PC-3 (cell line): ENCODE measurements around the gene UTS2B. TPM values are rescaled to one million over a fixed set of nuclear protein-coding genes. Genes with fewer than 3 reads are reported as not detected.

Experiments
- ATAC-seq: fragments of 200-7000 bp; cut with Tn5 transposase; 2 replicates; pipeline ENCODE4 v1.9.1; 2020; ENCODE audit warnings: mild to moderate bottlenecking, moderate library complexity
- BruUV-seq: library from RNA; stranded (reverse); fragments of 400-500 nt; replicated peaks from 2 replicates; lab custom pipeline; 2021; lab: Mats Ljungman, UMichigan
- CTCF ChIA-PET: fragments of 300-600 bp; sonication (Branson Sonifier 250); formaldehyde crosslinking; loops from one replicate; lab custom pipeline; 2022; ENCODE audit warnings: antibody characterized with exemption; lab: Charles Lee
- POLR2A ChIA-PET: fragments of 300-600 bp; sonication (Branson Sonifier 250); formaldehyde crosslinking; loops from one replicate; lab custom pipeline; 2022; ENCODE audit warnings: antibody characterized with exemption; ENCODE audit not compliant: unreplicated experiment; lab: Charles Lee
- DNase-seq: peaks from one replicate; pipeline ENCODE4 v3.0.0-alpha.2; 2015
- H2AFZ ChIP-seq: fragments of 300-600 bp; sonication (generic); 2 replicates; pipeline ENCODE4 v1.6.0; 2016; ENCODE audit warnings: antibody characterized with exemption, low read length
- H3F3A ChIP-seq: fragments of 300-600 bp; sonication (generic); one replicate; pipeline ENCODE4 v1.6.0; 2017; ENCODE audit warnings: antibody characterized with exemption, low read length, control low read depth, mild to moderate bottlenecking; ENCODE audit not compliant: unreplicated experiment
- H3K27ac ChIP-seq: fragments of 300-600 bp; sonication (generic); 2 replicates; pipeline ENCODE4 v1.5.1; 2016; ENCODE audit warnings: mild to moderate bottlenecking, low read length
- H3K27me3 ChIP-seq: fragments of 300-600 bp; sonication (generic); 2 replicates; pipeline ENCODE4 v1.6.1; 2016; ENCODE audit warnings: low read length, mixed read lengths
- H3K36me3 ChIP-seq: fragments of 300-600 bp; sonication (generic); 2 replicates; pipeline ENCODE4 v1.6.1; 2016; ENCODE audit warnings: low read depth, mixed run types, low read length, mixed read lengths
- H3K4me1 ChIP-seq: fragments of 300-600 bp; sonication (generic); 2 replicates; pipeline ENCODE4 v1.5.1; 2016; ENCODE audit warnings: low read length; ENCODE audit not compliant: insufficient read depth
- H3K4me2 ChIP-seq: fragments of 300-600 bp; sonication (generic); 2 replicates; pipeline ENCODE4 v1.6.0; 2016; ENCODE audit warnings: low read length
- H3K4me3 ChIP-seq: fragments of 300-600 bp; sonication (generic); 2 replicates; pipeline ENCODE4 v1.5.1; 2016; ENCODE audit warnings: mild to moderate bottlenecking, low read length, mixed read lengths
- H3K79me2 ChIP-seq: fragments of 300-600 bp; sonication (generic); 2 replicates; pipeline ENCODE4 v1.6.1; 2017; ENCODE audit warnings: low read length, mixed read lengths
- H3K9ac ChIP-seq: fragments of 300-600 bp; sonication (generic); 2 replicates; pipeline ENCODE4 v1.6.0; 2016; ENCODE audit warnings: mild to moderate bottlenecking, low read length
- H3K9me2 ChIP-seq: fragments of 300-600 bp; sonication (generic); replicated peaks from 2 replicates; pipeline ENCODE4 v1.6.1; 2016; ENCODE audit warnings: mixed run types, low read length, mixed read lengths
- H3K9me3 ChIP-seq: fragments of 300-600 bp; sonication (generic); 2 replicates; pipeline ENCODE4 v1.6.1; 2016; ENCODE audit warnings: low read length, mixed read lengths
- H4K20me1 ChIP-seq: fragments of 300-600 bp; sonication (generic); 2 replicates; pipeline ENCODE4 v1.6.1; 2016; ENCODE audit warnings: low read length, mixed read lengths
- EZH2 ChIP-seq: fragments of 300-600 bp; sonication (generic); IDR thresholded peaks from one replicate; pipeline ENCODE4 v1.6.1; 2017; ENCODE audit warnings: antibody characterized with exemption, mild to moderate bottlenecking, low read length; ENCODE audit not compliant: unreplicated experiment
- EZH2phosphoT487 ChIP-seq: fragments of 300-600 bp; sonication (generic); IDR thresholded peaks from 2 replicates; pipeline ENCODE4 v1.6.1; 2018; ENCODE audit warnings: mild to moderate bottlenecking, antibody characterized with exemption, low read length, borderline replicate concordance
- intact Hi-C: fragments of 100-400 bp; cut with micrococcal nuclease; formaldehyde crosslinking; loops from 2 replicates; pipeline ENCODE4 v1.9.0; 2023
- total RNA-seq: library from RNA; depleted of rRNA; stranded (reverse); fragments of >200 nt; gene quantifications from 2 replicates; pipeline ENCODE4 v1.2.3, GENCODE V29; 2014
- TF ChIP-seq, protein P1 (sequence below): fragments of 300-600 bp; sonication (generic); conservative IDR thresholded peaks from 2 replicates; pipeline ENCODE4 v1.5.1; 2017; ENCODE audit warnings: antibody characterized with exemption, low read depth, mild to moderate bottlenecking, low read length

The UTS2B gene
- total RNA-seq, 1 experiment from 2014 or later = not detected

DNA sequence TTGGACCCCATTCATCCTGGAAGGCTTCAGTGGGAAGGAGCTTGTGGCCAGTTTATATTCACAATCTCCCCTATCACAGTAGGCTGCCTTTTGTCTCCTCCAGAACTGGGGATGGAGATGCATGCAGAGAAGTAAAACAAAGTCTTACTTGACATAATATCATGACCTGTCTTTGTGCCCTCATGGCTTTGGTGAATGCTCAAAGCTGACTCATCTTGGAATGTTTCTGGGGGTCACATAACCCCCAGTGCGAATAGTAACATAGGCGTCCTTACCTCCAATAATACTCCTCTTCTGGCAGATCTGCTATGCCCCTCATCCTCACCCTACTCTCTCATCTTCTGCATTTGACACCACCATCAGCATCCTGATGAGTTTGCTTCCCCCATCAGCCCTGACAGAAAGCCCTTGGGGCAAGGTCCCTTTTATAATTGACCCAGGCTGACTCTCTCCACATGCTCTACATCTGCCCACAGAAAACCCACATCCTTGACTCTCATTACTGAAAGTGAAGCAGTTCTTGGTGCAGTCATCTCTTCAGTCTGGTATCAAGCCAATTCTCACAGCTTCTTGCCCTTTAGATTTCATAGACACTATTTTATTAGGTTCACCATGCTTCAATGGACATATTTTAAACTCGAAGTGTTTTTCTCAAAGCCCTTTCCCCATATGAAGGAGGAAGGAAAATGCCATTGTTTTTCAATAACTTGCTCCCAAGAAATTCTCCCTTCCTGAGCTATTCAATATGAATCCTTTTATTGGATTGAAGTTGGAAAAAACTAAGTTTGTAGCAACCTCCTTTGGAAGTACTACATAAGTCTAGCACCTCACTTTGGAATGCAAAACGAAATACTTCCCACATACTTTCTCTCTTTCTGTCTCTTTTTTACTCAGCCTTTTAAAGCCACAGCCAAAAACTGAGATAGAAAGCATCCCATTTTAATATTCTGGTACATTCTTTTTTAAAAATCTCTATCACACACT, 94.7 kb downstream of the UTS2B start:
- Histone ChIP-seq H3K27me3 (no peaks in the 10 kb centered on the region), H3K36me3 (no peaks in the 10 kb centered on the region), H3K9me2 (no peaks in the 10 kb centered on the region), H4K20me1 (no peaks in the 10 kb centered on the region), H3K27ac (peak overlapping the region; percentile 94), H3K4me3 (no peak overlapping the region), H3K4me2 (peak overlapping the region; percentile 61), H3K79me2 (no peaks in the 10 kb centered on the region), H2AFZ (peak overlapping the region; percentile 29), H3K4me1 (peaks cover 57% of the 10 kb centered on the region), H3K9ac (peak overlapping the region; percentile 71), H3K9me3 (no peaks in the 10 kb centered on the region), H3F3A (peaks cover 21% of the 10 kb centered on the region)
- DNase-seq (peak; percentile 57), ATAC-seq (no peak)
- intact Hi-C loops = loop anchor here (5.0 kb wide), 4 partner anchors 168 to 528 kb away; no protein-coding TSS in a partner anchor
- ChIA-PET CTCF (no interaction called here), POLR2A (no interaction called here)
- no peak for TF ChIP-seq EZH2phosphoT487
- no peak for TF ChIP-seq EZH2
- TF ChIP-seq, protein P1, sequence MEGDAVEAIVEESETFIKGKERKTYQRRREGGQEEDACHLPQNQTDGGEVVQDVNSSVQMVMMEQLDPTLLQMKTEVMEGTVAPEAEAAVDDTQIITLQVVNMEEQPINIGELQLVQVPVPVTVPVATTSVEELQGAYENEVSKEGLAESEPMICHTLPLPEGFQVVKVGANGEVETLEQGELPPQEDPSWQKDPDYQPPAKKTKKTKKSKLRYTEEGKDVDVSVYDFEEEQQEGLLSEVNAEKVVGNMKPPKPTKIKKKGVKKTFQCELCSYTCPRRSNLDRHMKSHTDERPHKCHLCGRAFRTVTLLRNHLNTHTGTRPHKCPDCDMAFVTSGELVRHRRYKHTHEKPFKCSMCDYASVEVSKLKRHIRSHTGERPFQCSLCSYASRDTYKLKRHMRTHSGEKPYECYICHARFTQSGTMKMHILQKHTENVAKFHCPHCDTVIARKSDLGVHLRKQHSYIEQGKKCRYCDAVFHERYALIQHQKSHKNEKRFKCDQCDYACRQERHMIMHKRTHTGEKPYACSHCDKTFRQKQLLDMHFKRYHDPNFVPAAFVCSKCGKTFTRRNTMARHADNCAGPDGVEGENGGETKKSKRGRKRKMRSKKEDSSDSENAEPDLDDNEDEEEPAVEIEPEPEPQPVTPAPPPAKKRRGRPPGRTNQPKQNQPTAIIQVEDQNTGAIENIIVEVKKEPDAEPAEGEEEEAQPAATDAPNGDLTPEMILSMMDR = no peak
- BruUV-seq = no TSS peak

DNA sequence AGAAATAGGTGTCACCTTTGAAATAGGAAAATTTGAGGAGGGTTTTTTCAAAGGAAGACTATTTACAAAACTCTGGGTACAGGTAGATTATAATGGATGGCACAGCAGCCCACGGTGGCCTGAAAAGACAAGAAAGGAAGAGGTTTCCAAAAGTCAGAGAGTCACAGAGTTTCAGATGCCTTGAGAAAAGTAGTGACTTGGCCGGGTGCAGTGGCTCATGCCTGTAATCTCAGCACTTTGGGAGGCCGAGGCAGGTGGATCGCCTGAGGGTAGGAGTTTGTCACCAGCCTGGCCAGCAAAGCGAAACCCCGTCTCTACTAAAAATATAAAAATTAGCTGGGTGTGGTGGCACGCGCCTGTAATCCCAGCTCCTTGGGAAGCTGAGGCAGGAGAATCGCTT, 96.1 kb downstream of the UTS2B start:
- TF ChIP-seq EZH2phosphoT487 = no peak
- TF ChIP-seq, protein P1 = no peak
- no peak for TF ChIP-seq EZH2
- H3K4me1 ChIP-seq = peaks cover 46% of the 10 kb centered on the region
- no peaks in the 10 kb centered on the region for H3K27me3 ChIP-seq
- H3K4me3 ChIP-seq = no peak overlapping the region
- ChIA-PET CTCF (no interaction called here), POLR2A (no interaction called here)
- ATAC-seq (no peak), DNase-seq (no peak)
- peaks cover 19% of the 10 kb centered on the region for H3F3A ChIP-seq
- intact Hi-C loops = no loop called here
- H3K27ac ChIP-seq = no peak overlapping the region
- no peaks in the 10 kb centered on the region for H3K79me2 ChIP-seq
- BruUV-seq = no TSS peak
- no peaks in the 10 kb centered on the region for H3K36me3 ChIP-seq
- no peak overlapping the region for H2AFZ ChIP-seq
- H4K20me1 ChIP-seq = no peaks in the 10 kb centered on the region
- H3K9ac ChIP-seq = no peak overlapping the region
- H3K9me3 ChIP-seq = no peaks in the 10 kb centered on the region
- H3K9me2 ChIP-seq = no peaks in the 10 kb centered on the region
- H3K4me2 ChIP-seq = no peak overlapping the region

DNA sequence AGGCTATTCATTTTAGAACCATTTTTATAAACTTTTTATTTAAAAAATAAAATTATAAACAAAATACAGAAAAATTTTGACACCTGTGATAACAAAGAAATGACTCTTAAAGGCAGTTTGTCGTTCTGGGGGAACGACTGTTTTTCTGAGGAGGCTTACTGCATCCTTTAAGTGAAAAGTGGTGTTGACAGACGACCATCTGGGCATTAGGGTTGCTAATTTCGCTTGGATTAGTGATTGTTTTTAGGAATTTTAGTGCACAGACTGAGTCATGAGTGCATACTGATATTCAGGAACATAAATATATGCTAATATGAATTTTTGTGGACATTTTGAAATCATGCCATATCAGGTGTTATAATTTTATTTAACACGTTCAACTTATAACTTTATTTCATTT, 102.8 kb downstream of the UTS2B start:
- H3K36me3 ChIP-seq = no peaks in the 10 kb centered on the region
- ATAC-seq = no peak
- no peaks in the 10 kb centered on the region for H3F3A ChIP-seq
- no TSS peak for BruUV-seq
- H3K9me2 ChIP-seq = no peaks in the 10 kb centered on the region
- no peaks in the 10 kb centered on the region for H3K9me3 ChIP-seq
- ChIA-PET CTCF (no interaction called here), POLR2A (no interaction called here)
- no peaks in the 10 kb centered on the region; the same call in 1 of the 2 replicates for H3K4me1 ChIP-seq
- no peaks in the 10 kb centered on the region for H4K20me1 ChIP-seq
- DNase-seq = no peak
- H3K27ac ChIP-seq = no peak overlapping the region
- H3K4me2 ChIP-seq = no peak overlapping the region
- no peaks in the 10 kb centered on the region for H3K27me3 ChIP-seq
- TF ChIP-seq, protein P1 = no peak
- TF ChIP-seq EZH2phosphoT487 = no peak
- TF ChIP-seq EZH2 = no peak
- H2AFZ ChIP-seq = no peak overlapping the region
- no peak overlapping the region for H3K9ac ChIP-seq
- H3K79me2 ChIP-seq = no peaks in the 10 kb centered on the region
- intact Hi-C loops = no loop called here
- H3K4me3 ChIP-seq = no peak overlapping the region
